GM18907 (cell line): ENCODE results near the gene TSPAN13.

Experiments
- ATAC-seq: cut with Tn5 transposase; IDR thresholded peaks from one replicate; pipeline ENCODE4 v1.9.1; 2021; ENCODE audit warnings: mild to moderate bottlenecking, moderate library complexity; ENCODE audit not compliant: unreplicated experiment

The TSPAN13 gene

GRCh38 chr7:16753102-16753931 is at the start of gene TSPAN13:
Gene TSPAN13 (plus strand): TSS chr7:16753755. CDS start chr7:16753968, 213 bp downstream.
- peak; percentile 64 for ATAC-seq

- ATAC-seq: no peak
Observed at GRCh38 chr7:16708511-16708910, 45.0 kb upstream of the TSPAN13 start.

DNA sequence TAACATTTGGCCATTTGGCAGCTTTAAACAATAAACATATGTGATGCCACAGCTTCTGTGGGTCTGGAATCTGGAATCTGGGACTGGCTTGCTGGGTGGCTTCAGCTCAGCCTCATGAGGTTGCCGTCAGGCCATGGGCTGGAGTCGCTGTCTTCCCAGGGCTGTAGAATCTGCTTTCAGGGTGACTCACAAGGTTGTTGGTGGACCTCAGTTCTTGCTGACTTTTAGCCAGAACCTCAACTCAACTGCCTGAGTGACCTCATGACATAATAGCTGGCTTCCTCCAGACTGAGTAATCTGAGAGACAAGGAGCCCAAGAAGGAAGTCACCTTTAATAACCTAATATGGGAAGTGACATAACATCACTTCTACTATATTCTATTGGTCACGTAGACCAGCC is 44.6 kb upstream of the TSPAN13 start:
- ATAC-seq: no peak

DNA sequence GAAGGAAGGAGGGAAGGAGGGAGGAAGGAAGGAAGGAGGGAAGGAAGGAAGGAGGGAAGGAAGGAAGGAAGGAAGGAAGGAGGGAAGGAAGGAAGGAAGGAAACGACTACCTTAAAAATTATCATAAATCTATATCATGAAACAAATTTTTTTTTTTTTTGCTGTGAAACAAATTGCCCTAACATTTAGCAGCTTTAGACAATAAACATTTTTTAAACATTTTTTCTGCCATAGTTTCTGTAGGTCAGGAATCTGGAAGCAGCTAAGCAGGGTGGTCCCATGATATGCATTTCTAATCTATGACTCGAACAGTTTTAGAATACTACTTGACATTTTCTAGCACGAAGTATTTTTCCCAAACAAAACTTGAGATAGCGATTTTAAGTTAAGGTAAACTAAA is 42.9 kb upstream of the TSPAN13 start:
- no peak for ATAC-seq

- no peak for ATAC-seq
Observed at GRCh38 chr7:16711730-16712129, 41.8 kb upstream of the TSPAN13 start.

DNA sequence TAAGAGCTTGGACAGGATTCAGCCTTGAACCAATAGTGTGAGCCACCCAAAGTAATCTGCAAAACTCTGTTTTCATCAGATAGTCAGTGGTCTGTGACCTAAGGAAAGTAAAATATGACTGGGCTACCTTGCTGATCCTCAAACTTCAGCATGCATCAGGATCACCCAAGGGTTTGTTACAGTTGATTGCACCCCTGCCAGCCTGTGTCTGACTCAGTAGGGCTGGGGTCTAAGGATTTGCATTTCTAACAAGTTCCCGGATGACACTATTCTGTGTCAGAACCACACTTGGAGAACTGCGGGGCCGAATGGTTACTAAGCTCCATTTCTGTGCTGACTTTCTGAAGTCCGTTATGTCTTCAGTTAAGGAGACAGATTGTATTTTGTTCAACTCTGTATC is 40.6 kb upstream of the TSPAN13 start:
- no peak for ATAC-seq

DNA sequence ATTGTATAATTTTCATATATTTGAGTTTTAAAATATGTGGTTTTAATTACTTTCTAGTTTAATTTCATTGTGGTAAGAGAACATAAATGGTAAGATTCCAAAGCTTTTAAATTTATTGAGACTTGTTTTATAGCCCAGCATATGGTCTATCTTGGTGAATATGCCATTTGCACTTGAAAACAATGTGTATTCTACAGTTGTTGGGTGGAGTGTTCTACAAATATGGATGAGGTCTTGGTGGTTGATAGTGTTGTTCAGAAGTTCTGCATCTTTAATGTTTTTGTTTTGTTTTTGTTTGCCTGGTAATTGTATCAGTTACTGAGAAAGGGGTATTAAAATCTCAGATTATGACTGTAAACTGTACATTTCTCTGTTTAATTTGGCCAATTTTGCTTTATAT is 37.6 kb upstream of the TSPAN13 start:
- ATAC-seq: no peak

- ATAC-seq: no peak
Observed at GRCh38 chr7:16718111-16718656, 35.4 kb upstream of the TSPAN13 start.

- ATAC-seq: no peak
Observed at GRCh38 chr7:16719699-16720098, 33.9 kb upstream of the TSPAN13 start.

DNA sequence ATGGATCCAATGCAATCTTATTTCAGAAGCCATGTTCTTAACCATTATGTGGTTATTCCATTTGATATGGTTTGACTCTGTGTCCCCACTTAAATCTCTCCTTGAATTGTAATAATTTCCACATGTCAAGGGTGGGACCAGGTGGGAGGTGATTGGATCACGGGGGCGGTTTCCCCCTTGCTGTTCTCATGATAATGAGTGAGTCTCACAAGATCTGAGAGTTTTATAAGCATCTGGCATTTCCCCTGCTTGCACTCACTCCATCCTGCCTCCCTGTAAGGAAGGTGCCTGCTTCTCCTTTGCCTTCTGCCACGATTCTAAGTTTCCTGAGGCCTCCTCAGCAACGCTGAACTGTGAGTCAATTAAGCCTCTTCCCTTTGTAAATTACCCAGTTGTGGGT is 32.0 kb upstream of the TSPAN13 start:
- ATAC-seq: no peak

- ATAC-seq: no peak
Observed at GRCh38 chr7:16724344-16724743, 29.2 kb upstream of the TSPAN13 start.

DNA sequence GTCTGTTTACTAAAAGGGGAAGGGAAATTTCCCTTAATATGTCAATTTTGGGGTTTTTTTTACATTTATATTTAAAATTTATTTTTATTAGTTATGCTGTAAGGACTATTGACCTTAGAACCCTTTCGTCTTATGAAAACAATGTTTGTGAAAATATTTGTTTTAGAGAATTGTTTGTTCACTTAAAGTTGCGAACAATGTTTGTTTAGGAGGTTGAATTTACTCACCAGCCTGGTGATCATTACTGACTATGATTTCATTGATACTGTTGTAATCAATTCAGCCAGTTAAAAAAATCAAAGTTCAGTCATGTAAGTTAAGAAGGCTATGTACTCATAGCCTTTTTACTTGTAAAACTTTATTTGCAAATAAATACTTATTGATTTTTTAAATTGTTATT is 27.4 kb upstream of the TSPAN13 start:
- no peak for ATAC-seq

- no peak for ATAC-seq
Observed at GRCh38 chr7:16727736-16728135, 25.8 kb upstream of the TSPAN13 start.

DNA sequence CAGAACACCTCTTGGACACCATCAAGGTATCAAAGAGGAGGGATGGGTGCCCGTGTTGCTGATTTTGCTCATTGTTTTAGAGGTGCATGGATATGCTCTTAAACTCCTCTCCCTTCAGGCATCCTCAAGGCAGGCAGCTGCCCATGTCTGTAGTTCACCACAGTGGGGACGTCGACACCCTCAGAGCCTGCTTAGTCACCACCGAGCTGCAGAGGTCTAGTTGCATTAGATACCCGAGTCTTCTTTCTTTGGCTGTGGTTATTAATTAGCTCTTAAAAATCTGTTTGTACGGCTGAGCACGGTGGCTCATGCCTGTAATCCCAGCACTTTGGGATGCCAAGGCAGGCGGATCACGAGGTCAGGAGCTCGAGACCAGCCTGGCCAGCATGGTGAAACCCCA is 24.7 kb upstream of the TSPAN13 start:
- no peak for ATAC-seq

- no peak for ATAC-seq
Observed at GRCh38 chr7:16729541-16729940, 24.0 kb upstream of the TSPAN13 start.

GRCh38 chr7:16730937-16731336 is 22.6 kb upstream of the TSPAN13 start:
- ATAC-seq: no peak

- ATAC-seq: no peak
Observed at GRCh38 chr7:16732828-16733227, 20.7 kb upstream of the TSPAN13 start.

GRCh38 chr7:16734148-16734726 is 19.3 kb upstream of the TSPAN13 start:
- no peak for ATAC-seq

DNA sequence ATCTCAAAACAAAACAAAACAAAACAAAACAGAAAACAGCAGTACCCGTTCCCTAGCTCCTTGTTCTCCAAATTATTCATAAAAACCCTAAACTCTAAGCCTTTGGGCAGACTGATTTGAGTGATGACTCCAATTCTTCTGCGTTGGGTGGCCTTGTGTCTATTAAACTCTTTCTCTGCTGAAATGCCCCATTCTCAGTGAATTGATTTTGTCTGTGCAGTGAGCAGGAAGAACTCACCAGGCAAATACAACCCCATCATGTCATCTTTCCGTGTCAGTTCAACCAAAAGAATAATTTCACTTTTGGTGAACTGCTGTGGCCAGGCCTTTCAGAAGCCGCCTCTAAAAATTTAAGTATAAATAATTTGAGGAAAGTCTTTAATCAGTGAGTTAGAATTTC is 18.5 kb upstream of the TSPAN13 start:
- ATAC-seq: no peak

DNA sequence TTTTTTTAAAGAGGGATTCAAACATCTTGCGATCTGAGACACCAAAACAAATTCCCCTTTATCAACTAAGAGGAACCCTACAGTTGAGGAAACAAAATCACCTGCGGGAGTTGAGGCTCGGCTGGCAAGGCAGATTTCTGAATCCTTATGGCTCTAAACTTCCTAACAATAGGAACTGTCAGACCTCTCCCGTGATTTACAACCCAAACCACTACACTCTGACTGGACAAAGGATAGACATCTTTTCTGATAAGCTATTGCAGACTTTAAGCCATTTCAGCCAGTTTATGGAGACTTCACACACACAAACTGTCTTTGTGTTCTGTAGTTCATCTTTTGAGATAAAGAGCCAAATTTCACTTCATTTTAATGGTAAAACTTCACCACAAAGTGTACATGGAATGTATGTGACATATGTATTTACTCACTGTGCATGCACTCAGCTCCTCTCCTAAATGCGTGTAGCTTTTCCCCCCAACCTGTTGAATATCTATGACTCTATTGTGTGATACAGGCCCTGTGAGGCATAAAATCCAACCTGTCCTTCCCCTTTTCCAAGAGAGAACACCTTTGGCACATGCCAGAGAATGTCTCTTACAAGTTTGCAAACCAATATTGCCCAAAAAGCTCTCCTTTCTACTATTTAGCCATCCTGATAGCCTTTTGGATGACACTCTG is 15.4 kb upstream of the TSPAN13 start:
- ATAC-seq: no peak

DNA sequence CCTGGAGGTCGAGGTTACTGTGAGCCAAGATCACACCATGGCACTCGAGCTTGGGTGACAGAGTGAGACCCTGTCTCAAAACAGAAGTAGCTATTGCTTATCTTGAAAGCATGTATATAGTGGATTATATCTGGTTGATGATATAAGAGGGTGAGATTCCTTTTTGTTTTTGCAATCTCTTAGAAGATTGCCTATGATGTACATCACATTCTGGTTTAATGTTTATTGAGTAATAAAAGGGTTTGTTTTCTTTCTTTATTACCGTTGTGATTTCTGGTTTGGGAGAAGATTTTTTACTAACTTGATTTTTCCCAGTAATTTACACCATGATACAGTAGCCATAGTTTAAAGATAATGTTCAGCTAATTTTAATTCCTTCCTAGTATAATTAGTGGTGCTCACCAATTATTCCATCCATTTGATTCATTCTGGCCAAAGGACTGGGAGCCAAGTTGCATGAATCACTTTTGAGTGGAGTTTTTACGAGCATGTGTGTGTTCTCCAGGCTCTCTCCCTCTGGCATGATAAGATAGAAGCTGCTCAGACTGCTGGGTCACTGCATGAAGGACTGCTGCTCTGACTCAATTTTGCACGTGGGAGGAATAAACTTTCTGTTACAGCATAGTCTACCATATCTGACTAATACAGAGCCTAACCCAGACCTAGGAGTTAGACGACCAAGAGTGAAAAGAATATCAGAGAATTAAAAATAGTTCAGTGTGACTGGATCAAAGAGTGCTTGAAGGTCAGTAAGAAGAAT is 13.5 kb upstream of the TSPAN13 start:
- no peak for ATAC-seq
